Measurements from ENCODE around the gene MAMDC2. TPM values are rescaled to one million over a fixed set of nuclear protein-coding genes. Genes with fewer than 3 reads are reported as not detected.

Gene MAMDC2
- total and polyA plus RNA-seq, 2 of the 8 experiments (the other 6 are each of a cell fraction or from before 2014, with no cell fraction given): 6.1 to 15.4 TPM

DNA sequence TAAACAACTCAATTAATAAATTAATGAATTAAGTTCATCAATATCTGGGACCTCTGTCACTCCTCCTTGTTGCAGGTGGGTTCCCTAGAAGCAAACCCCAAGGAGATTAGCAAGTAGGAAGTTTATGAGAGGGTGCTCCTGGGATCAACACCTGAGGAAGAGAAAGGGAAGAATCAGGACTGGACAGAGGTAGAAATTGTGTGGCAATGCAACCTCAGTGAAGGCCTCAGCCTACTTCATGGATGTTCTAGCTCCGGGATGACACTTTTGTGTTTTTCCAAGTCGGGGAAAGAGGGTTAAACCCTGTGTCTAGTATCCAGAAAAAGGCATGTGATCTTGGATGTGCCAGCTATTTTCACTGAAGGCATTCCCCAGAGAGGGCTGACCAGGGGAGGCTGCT lies 23.2 kb downstream of the MAMDC2 start:
- H3K27me3 ChIP-seq (replicated peaks in 1 of 4; ENCODE audit: control insufficient read depth in 3 of 4, extremely low read depth in 1 of 4, insufficient read depth in 3 of 4, low read length in 3 of 4): no peaks in the 10 kb centered on the region
- ChIA-PET CTCF (ENCODE audit: partially characterized antibody) (interaction anchor here (1.2 to 3.0 kb wide), 3 partner anchors 45 to 103 kb away, joined by 3 to 15 read pairs (median 4); no protein-coding TSS in a partner anchor), POLR2A (ENCODE audit: partially characterized antibody) (interaction anchor here (1.4 kb wide), 1 partner anchor 12 kb away, joined by 3 read pairs; no protein-coding TSS in a partner anchor)
- no peak overlapping the region for H3K4me3 ChIP-seq (ENCODE audit: extremely low read depth in 1 of 4, insufficient read depth in 2 of 4, low read depth in 3 of 4, low read length in 4 of 4)
- H2BK20ac ChIP-seq (ENCODE audit: low read length): no peak overlapping the region
- TF ChIP-seq SP1 (IDR thresholded peaks at IDR 0.05; ENCODE audit: low read depth, low read length): no peak
- TF ChIP-seq BRCA1 (IDR thresholded peaks at IDR 0.05; ENCODE audit: low read depth, low read length): no peak
- no peak for TF ChIP-seq POU5F1 (IDR thresholded peaks at IDR 0.05; ENCODE audit: low read depth, low read length)
- TF ChIP-seq TAF1 (IDR thresholded peaks at IDR 0.05; ENCODE audit: low read depth, low read length): no peak
- no peak for TF ChIP-seq CTBP2 (IDR thresholded peaks at IDR 0.05; ENCODE audit: borderline replicate concordance, insufficient read depth, insufficient read length, low read length)
- H3K14ac ChIP-seq (ENCODE audit: insufficient read length): no peak overlapping the region
- no peak overlapping the region for H2BK15ac ChIP-seq (ENCODE audit: low read length)
- H3K56ac ChIP-seq (replicated peaks; ENCODE audit: insufficient read length, low read depth, low read length): no peak overlapping the region
- no peaks in the 10 kb centered on the region for H3K36me3 ChIP-seq (ENCODE audit: control insufficient read depth in 2 of 4, insufficient read depth in 4 of 4, low read length in 3 of 4)
- H2AK5ac ChIP-seq (ENCODE audit: low read depth, low read length): no peak overlapping the region
- DNase-seq (ENCODE audit: low read depth in 1 of 2, low spot score in 2 of 2) (no peak), FAIRE-seq (no peak)
- no peak overlapping the region for H3K23ac ChIP-seq (ENCODE audit: insufficient read length)
- no peak overlapping the region for H3K4ac ChIP-seq (replicated peaks; ENCODE audit: insufficient read length, low read depth, low read length)
- H4K8ac ChIP-seq (ENCODE audit: extremely low read depth, insufficient read depth, low read length): no peak overlapping the region
- 91% methylated on average over 2 of the region's 2 CpGs; no CpG with 5 or more reads in 1 of the 2 experiments for WGBS, 2 experiments (ENCODE audit: extremely low coverage in 1 of 2, insufficient coverage in 1 of 2, insufficient read length in 1 of 2, insufficient replicate concordance in 2 of 2, low coverage in 1 of 2, low lambda C conversion rate in 2 of 2, missing lambda C conversion rate in 1 of 2)
- H4K20me1 ChIP-seq (replicated peaks in 1 of 2; ENCODE audit: control insufficient read depth in 1 of 2, insufficient read depth in 2 of 2, low read length in 2 of 2): no peaks in the 10 kb centered on the region
- H2BK12ac ChIP-seq (ENCODE audit: low read depth, low read length): no peak overlapping the region
- no peaks in the 10 kb centered on the region for H3K23me2 ChIP-seq (ENCODE audit: low read depth, low read length)
- no peak overlapping the region for H4K91ac ChIP-seq (replicated peaks; ENCODE audit: insufficient read length, low read length)
- H3K9me3 ChIP-seq (ENCODE audit: insufficient read depth in 2 of 2, low read depth in 1 of 2, low read length in 1 of 2): no peaks in the 10 kb centered on the region
- no peak overlapping the region for H2BK120ac ChIP-seq (replicated peaks; ENCODE audit: low read depth, low read length)
- H3K27ac ChIP-seq (ENCODE audit: low read depth, low read length): no peak overlapping the region
- no peak overlapping the region for H3K4me2 ChIP-seq (ENCODE audit: insufficient read depth in 1 of 2, low read depth in 2 of 2, low read length in 2 of 2)
- no peak overlapping the region for H2AFZ ChIP-seq (ENCODE audit: low read length)
- H3K79me2 ChIP-seq (ENCODE audit: control insufficient read depth in 1 of 2, insufficient read depth in 2 of 2, low read length in 2 of 2): no peaks in the 10 kb centered on the region
- no peaks in the 10 kb centered on the region; a peak in 2 of 7 replicates for H3K4me1 ChIP-seq (replicated peaks in 1 of 4; ENCODE audit: control insufficient read depth in 3 of 4, insufficient read depth in 4 of 4, low read length in 3 of 4)
- H3K9ac ChIP-seq (replicated peaks in 1 of 4; ENCODE audit: extremely low read depth in 1 of 4, low read depth in 3 of 4, low read length in 3 of 4): no peak overlapping the region
- no peak overlapping the region for H2BK5ac ChIP-seq (ENCODE audit: low read depth, low read length)
- no peak overlapping the region for H3K18ac ChIP-seq (ENCODE audit: extremely low read depth, low read length)
- no peaks in the 10 kb centered on the region for H3K79me1 ChIP-seq (ENCODE audit: low read depth, low read length)
- no peak overlapping the region for H4K5ac ChIP-seq (ENCODE audit: insufficient read length, low read depth, low read length)

Measured in H1 (cell line).